Hematopoietic multipotent progenitor cell (in vitro differentiated cells): ENCODE measurements around the gene KCTD16. TPM values are rescaled to one million over a fixed set of nuclear protein-coding genes. Genes with fewer than 3 reads are reported as not detected.

Experiments
- DNase-seq, 3 donors: peaks; one replicate each; pipeline ENCODE4 v3.0.0-alpha.2; 2011 to 2015; ENCODE audit warnings: low read depth in 2 of 3, low spot score in 2 of 3
- total RNA-seq: library from RNA; depleted of rRNA; stranded (reverse); fragments of >200 nt; gene quantifications from one replicate; pipeline ENCODE4 v1.2.3, GENCODE V29; 2012

Gene KCTD16
- under 0.01 TPM for total RNA-seq

GRCh38 chr5:144170276-144171024 lies at the start of gene KCTD16, which contains the start of gene YIPF5:
KCTD16 (plus strand) TSS chr5:144170873.
YIPF5 (minus strand) TSS chr5:144170659; CDS start chr5:144169955, 704 bp downstream.
- DNase-seq = peak; percentile 95 to 97 (median 96)

- no peak for DNase-seq
Observed at GRCh38 chr5:144121577-144121976, 49.1 kb upstream of the KCTD16 start.

- DNase-seq = no peak
Observed at GRCh38 chr5:144122081-144122480, 48.6 kb upstream of the KCTD16 start.

GRCh38 chr5:144122641-144123040 lies 48.0 kb upstream of the KCTD16 start:
- DNase-seq = no peak

GRCh38 chr5:144125163-144125726 lies 45.4 kb upstream of the KCTD16 start:
- no peak for DNase-seq

- DNase-seq = no peak
Observed at GRCh38 chr5:144126707-144127106, 44.0 kb upstream of the KCTD16 start.

- DNase-seq = no peak
Observed at GRCh38 chr5:144128844-144129243, 41.8 kb upstream of the KCTD16 start.

- no peak for DNase-seq
Observed at GRCh38 chr5:144130306-144130705, 40.4 kb upstream of the KCTD16 start.

GRCh38 chr5:144131261-144131660 lies 39.4 kb upstream of the KCTD16 start:
- DNase-seq = no peak

GRCh38 chr5:144133050-144133633 lies 37.5 kb upstream of the KCTD16 start:
- DNase-seq = no peak

- no peak for DNase-seq
Observed at GRCh38 chr5:144134194-144134826, 36.4 kb upstream of the KCTD16 start.

GRCh38 chr5:144135113-144135762 lies 35.4 kb upstream of the KCTD16 start:
- DNase-seq = no peak

GRCh38 chr5:144139586-144139985 lies 31.1 kb upstream of the KCTD16 start:
- no peak for DNase-seq

- no peak for DNase-seq
Observed at GRCh38 chr5:144141585-144141984, 29.1 kb upstream of the KCTD16 start.

- peak in 2 of 3 donors; percentile 35 to 63 for DNase-seq
Observed at GRCh38 chr5:144142139-144142823, 28.4 kb upstream of the KCTD16 start.

GRCh38 chr5:144142824-144143162 lies 27.9 kb upstream of the KCTD16 start:
- peak in 1 of 3 donors; percentile 7 for DNase-seq

GRCh38 chr5:144143625-144144024 lies 27.0 kb upstream of the KCTD16 start:
- no peak for DNase-seq

GRCh38 chr5:144144956-144145751 lies 25.5 kb upstream of the KCTD16 start:
- DNase-seq = peak in 1 of 3 donors; percentile 8

GRCh38 chr5:144151026-144151425 lies 19.6 kb upstream of the KCTD16 start:
- no peak for DNase-seq

- DNase-seq = no peak
Observed at GRCh38 chr5:144156767-144157171, 13.9 kb upstream of the KCTD16 start.
